Measurements from ENCODE around the gene GTPBP3.

The GTPBP3 gene

GRCh38 chr19:17327654-17328516 is 9.5 kb upstream of the GTPBP3 start:
- peak in 1 of 2 donors; percentile 31 for DNase-seq (ENCODE audit: low read depth in 2 of 2)

GRCh38 chr19:17328517-17329365 is 8.6 kb upstream of the GTPBP3 start:
- DNase-seq (ENCODE audit: low read depth in 2 of 2) = peak in 1 of 2 donors; percentile 27

GRCh38 chr19:17329366-17330261 is 7.7 kb upstream of the GTPBP3 start:
- DNase-seq (ENCODE audit: low read depth in 2 of 2) = no peak

- no peak for DNase-seq (ENCODE audit: low read depth in 2 of 2)
Measured at GRCh38 chr19:17330262-17331044, 6.9 kb upstream of the GTPBP3 start.

GRCh38 chr19:17331045-17331558 is 6.3 kb upstream of the GTPBP3 start:
- DNase-seq (ENCODE audit: low read depth in 2 of 2) = no peak

GRCh38 chr19:17332360-17332676 is 5.0 kb upstream of the GTPBP3 start:
- no peak for DNase-seq (ENCODE audit: low read depth in 2 of 2)

- no peak for DNase-seq (ENCODE audit: low read depth in 2 of 2)
Measured at GRCh38 chr19:17332677-17333581, 4.4 kb upstream of the GTPBP3 start.

- peak; percentile 49 to 69 for DNase-seq (ENCODE audit: low read depth in 2 of 2)
Measured at GRCh38 chr19:17333611-17334413, 3.5 kb upstream of the GTPBP3 start.

- peak; percentile 88 to 90 for DNase-seq (ENCODE audit: low read depth in 2 of 2)
Measured at GRCh38 chr19:17334414-17335409, 2.6 kb upstream of the GTPBP3 start, which contains the start of gene ANO8. TSS of gene ANO8 (minus strand) at chr19:17334855. CDS start at chr19:17334670, 185 bp downstream.

GRCh38 chr19:17335575-17335974 is 1.8 kb upstream of the GTPBP3 start:
- DNase-seq (ENCODE audit: low read depth in 2 of 2) = no peak

- peak in 1 of 2 donors; percentile 11 for DNase-seq (ENCODE audit: low read depth in 2 of 2)
Measured at GRCh38 chr19:17337675-17338432, 501 bp downstream of the GTPBP3 start.

- DNase-seq (ENCODE audit: low read depth in 2 of 2) = no peak
Measured at GRCh38 chr19:17338433-17339078, 1.2 kb downstream of the GTPBP3 start.

GRCh38 chr19:17339088-17339741 is 1.9 kb downstream of the GTPBP3 start:
- no peak for DNase-seq (ENCODE audit: low read depth in 2 of 2)

- no peak for DNase-seq (ENCODE audit: low read depth in 2 of 2)
Measured at GRCh38 chr19:17340302-17340870, 3.0 kb downstream of the GTPBP3 start.

GRCh38 chr19:17340871-17341357 is 3.6 kb downstream of the GTPBP3 start:
- DNase-seq (ENCODE audit: low read depth in 2 of 2) = no peak
